Activated CD4-positive, alpha-beta T cell treated with anti-CD3 and anti-CD28 coated beads for 24 hours (primary cell): Measurements from ENCODE around the gene TK2.

Experiments used
- DNase-seq, 2 donors: peaks; one replicate each; pipeline ENCODE4 v3.0.0-alpha.2; 2020; ENCODE audit warnings: low read depth in 2 of 2

Gene TK2

DNA sequence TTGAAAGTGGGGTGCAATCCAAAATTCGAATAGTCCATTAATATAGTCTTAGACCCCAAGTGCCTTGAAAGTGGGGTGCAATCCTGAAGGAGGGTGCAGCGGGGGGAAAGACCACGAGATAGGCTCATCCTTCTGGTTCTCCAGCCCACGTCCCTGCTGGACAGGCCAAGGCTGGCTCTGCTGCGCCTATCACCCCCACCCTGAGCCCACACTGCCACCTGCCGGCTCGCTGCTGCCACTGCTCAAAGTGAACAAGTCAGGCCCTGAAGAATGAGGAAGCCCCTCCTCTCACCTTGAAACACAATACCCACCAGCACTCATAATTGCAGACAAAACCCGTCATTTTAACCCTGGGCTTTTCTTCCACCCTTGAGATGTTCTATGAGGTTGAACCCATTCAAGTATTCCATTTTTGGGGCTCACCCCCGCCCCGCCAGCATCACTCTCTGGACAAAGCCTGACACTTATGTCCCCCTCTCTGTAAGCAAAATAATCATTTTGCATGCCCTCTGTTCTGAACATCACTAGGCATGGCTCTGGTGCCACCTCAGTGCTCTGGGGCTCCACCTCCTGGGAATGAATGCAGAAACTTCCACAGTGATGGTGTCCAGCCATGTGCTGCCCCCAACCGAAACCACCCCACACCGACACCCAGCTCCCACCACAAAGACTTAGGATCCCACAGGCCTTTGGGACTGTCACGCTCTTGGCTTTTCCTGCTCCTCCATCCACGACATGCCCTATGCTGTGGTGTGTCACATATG lies 66.1 kb downstream of the TK2 start:
- DNase-seq: peak; percentile 66

DNA sequence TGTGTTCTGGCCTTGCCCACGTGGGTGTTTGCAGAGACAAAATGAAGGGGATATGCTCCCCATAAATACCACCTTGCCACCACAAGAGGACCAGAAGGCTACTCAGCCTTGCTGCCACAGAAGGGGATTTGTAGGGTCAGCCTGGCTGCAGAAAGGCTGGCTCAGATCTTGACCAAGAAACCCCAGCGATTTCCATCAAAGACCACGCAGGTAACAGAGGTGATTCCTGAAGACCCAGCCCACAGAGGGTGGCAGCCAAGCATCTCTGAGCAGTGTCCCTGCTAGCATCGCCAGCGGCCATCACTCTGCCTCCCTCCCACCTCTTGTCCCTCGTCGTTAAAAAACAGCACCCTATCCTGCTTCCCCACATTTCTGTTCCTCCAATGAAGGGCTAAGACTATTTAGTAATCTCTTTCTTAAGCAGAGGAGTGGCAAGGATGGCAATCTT lies 68.0 kb downstream of the TK2 start:
- no peak for DNase-seq

DNA sequence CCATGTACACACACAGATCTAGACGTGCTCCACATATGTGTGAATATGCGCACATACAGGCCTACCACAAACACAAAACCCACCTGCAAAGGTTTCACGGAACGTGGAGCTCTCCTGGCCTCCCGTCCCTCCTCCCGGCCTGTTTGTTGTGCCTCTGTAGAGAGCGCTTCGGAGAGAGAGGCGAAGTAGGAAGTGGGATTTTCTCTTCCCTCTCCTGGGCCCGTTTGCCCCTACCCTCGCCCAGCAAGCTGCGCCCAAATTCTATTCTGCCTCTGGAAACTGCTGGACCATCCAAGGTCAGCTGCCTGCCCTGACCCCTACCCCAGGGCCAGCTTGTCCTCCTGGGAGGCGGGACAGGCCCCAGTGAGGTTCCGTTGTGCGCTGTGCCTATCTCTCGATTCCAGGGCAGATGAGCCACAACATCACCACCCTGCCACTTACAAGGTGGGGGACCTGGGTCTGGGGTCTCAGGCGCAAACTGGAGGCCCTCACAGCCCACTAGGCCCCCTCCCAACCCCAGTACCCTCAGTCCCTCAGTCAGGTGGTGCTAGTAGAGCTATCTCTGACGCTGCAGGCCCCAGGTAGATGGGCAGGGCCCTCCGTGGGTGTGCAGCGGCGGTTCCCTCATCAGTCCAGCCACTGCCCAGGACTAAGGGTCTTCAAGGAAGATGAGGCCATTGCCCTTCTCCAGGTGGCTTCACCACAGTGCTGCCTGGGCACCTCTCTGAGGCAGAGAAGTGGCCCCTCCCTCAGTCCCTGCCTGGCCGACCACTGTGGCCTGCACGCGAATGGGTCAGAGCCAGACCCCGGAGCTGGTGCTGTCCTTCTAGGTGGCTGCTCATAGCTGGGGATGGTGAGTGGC lies 68.6 kb downstream of the TK2 start:
- DNase-seq: no peak

DNA sequence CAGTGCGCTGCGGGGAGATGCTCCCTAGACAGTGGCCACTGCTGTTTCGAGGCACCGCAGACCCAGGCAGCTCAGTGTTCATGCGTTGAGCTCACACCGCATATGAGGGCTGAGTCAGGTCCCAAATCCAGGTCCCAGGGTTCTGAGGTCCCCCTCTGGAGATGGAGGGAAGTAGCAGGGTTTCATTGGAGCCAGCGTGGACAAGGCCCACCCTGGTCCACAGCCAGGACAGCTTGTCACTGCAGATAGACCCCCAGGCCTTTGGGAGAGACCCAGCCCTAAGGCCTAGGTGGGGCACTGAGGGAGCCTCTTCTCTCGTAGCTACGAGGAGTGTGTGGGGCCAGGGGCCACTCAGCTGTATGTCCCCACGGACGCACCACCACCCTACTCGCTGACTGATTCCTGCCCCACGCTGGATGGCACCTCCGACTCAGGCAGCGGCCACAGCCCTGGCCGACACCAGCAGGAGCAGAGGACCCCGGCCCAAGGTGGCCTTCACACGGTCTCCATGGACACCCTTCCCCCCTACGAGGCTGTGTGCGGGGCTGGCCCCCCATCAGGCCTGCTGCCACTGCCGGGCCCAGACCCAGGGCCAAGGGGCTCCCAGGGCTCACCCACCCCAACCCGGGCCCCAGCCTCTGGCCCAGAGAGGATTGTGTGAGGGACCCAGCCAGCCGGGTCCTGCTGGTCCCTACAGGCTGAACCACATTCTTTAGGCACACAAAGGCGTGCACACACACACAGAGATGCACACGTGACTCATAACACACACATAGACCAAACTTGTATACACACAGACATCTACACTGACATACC lies 69.4 kb downstream of the TK2 start:
- DNase-seq: no peak

DNA sequence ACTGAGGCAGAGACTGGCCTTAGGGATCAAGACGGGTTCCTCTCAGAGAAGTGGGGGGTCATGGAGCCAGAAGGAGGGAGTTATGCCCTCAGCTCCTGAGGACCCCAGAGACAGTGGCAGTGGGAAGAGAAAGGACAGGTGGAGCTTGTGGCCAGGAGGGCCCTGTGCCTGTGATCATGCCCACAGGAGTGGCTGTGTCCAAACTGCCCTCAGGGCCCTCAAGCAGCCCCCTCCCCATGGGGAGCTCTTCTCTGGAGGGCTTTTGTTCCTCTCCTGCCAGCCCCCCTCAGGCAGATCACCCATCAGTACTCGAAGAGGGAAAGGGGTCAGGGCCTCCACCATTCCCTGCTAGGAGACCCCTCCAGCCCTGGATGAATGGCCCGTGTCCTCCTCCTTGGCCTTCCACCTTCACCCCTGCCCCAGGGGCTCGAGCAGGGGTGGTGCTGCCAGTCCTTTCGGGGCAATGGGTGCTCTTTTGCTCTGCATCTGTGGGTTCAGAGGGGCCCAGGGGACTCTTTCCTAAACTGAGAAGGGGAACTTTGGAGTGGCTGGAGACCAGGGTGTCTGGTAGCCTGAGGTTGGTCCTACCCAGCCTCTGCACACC lies 70.2 kb downstream of the TK2 start:
- DNase-seq: no peak

DNA sequence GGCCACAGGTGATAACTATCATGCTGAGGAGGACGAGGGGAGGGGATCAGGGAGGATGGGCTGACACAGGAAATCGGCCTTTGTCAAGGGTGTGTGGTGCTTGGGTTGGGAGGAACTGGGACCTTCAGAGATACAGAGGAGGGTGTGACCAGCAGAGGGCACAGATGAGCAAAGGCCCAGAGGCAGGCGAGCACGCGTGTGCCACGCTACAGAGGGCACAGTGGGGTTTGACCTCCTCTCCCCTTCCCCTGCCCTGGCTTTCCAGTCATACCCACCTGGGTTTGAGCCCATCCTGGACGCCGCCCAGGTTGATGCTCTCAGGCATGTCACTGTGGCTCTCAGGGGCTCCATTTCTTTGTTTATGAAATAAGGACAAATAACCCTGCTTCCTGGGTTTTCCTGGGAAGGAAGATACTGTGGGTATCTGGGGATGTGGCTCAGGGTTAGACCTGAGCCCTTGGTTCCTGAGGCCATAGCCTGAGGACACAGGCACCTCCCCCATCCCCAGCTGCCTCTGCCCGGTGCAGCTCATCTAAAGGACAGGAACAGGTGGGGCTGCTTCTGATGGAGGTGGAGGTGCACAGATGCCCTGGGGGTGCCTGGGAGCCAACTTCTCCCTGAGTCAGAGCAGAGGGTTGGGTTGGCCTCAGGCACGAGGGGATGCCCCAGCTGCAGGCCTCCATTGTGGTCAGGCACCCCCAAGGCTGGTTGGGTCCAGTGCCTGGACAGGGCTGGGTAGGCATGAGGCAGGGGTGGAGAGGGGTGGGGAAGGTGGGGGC lies 71.0 kb downstream of the TK2 start:
- DNase-seq: peak; percentile 74 to 83

DNA sequence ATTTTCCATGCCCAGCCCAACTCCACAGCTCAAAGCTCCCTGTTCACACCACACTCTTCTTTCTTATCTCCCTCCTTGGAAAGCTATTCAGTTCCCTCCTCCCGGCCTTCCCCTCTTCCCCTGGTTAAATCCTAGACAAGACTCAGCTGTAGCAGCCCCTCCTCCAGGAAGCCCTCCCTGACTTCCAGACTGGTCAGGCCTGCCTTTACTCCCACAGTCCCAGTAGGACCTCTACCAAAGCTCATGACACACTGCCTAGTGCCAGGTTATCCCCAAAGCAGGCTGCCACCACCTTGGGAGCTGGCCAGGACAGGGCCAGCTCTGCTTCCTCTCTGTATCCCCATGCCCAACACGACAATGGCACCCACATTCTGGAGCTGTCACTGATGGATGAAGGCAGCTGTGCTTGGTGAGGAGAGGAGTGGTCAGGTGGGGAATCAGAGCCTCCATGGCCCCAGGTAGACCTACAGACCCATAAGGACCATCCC lies 72.8 kb downstream of the TK2 start:
- no peak for DNase-seq

DNA sequence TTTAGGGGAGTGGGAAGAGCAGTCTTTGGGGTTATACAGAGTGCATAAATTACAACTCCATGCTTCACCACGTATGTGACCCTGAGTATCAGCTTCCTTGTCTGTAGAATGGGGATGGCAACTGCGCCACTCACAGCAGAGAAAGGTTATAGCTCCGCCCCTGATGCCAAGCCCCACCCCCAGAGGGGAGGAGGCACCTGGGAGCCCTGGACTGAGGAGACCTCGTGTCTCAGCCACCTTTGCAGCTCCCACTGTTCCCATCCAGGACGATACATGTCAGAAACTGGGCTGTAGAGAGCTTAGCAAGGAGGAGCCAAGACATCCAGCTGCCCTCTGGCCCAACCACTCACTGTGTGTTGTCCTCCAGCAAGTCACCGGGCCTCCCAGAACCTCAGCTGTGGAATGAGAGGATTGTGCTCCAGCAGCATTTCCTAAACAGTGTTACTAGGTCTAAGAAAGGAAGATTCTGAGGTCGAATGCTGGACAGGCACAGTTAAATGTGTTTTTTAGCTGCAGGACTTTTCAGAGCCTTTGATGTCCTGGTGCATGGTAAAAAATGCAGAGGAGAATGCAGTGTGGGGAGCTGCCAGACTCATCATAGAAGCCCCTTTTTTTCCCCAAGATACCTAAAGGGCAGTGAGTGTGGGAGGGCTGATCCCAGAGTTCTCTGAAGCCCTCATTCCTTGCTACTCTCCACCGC lies 73.4 kb downstream of the TK2 start:
- DNase-seq: peak; percentile 35 to 38

DNA sequence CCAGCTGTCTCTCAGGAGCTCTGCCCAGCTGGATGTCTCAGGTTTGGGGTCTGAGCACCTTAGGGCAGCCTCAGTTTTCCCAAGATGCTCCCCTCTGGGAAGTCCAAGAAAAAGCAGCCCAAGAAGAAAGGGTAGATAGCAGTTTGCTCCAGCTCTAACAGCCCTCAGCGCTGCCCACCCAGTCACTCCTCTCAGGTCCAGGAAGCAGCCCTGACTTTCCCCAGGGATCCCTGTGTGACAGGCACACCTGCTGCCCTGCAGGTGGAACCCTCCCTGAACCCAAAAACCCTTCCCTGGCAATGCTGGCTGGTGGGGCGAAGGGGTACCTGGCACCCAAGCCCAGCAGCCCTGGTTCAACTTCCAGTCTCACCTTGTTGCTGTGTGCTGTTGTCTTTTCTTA lies 74.7 kb downstream of the TK2 start:
- DNase-seq: no peak

DNA sequence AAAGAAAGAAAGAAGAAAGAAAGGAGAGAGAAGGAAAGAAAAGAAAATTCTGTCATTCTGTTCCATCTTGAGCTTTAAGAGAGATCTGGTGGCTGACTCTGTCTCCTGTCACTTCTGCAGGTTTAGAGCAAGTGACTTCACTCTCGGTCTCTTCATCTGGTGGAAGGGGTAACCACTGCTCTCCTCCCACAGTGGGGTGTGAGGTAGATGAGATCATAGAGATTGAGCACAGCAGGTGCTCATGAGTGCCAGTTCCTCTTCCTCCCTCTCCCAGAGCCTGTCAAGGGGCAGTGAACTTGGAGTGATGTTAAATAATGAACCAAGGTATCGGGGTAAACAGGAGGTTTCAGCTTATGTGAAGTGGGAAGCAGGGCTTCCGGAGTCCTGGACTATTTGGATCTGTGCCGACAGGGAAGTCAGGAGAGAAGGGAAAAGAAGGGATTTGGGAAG lies 75.1 kb downstream of the TK2 start:
- DNase-seq: peak in 1 of 2 donors; percentile 26

DNA sequence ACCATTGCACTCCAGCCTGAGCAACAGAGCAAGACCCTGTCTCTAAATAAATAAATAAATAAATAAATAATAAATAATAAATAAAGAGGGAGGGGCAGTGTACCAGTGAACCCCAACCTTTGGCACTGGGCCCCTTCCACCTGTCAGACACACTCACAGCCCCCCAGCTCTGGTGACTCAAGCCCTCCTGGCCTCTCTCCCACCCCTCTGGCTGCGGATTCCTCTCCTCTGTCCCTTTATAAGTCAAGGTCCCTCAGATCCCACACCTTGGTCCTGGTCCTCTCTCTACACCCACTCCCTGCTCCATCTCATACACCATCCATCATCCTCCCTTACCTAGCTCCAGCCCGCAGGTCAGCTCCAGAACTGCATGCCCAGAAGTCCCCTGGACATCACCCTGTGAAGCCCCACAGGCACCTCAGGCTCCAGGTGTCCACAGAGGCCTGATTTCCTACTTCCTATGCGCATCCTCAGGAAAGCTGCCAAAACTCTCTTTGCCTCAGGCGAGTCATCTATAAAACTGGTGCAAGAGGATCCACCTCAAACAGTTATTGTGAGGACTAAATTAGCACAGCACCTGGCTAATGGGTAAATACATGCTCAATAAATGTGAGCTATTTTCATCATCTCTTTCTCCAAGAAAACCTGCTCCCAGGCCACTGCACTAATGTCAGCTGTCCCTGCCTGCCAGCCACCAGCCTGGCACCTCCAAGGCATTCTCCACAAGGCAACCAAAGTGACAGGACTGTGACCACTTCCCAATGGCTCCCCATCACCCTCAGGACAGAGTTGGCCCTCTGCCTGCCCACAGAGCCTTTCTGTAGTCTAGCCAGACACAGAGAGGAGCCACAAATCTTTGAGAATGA lies 76.0 kb downstream of the TK2 start:
- no peak for DNase-seq

DNA sequence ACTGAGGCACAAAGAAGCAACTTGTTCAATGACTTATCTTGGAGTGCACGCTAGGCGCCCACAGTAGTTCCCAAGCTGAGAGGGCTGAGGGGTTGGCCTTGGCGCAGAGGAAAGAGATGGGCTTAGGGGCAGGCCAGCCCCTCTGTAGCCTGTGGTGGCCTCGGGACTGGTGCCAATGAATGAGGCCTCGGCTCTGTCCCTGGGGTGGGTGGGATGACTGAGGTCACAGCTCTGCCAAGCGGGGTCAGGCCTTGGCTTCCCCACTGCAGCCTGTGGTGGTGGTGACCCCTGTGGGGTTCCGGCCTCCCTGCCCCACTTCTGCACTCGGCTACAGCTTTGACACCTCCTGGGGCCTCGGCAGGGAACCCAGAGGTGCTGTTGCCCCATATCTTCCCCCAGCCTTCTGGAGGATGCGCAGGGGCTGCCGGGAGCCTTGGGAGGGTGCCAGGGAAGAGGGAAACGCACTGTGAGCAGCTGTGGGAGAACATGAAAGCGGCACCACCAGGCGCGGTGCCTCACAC lies 76.8 kb downstream of the TK2 start:
- no peak for DNase-seq

DNA sequence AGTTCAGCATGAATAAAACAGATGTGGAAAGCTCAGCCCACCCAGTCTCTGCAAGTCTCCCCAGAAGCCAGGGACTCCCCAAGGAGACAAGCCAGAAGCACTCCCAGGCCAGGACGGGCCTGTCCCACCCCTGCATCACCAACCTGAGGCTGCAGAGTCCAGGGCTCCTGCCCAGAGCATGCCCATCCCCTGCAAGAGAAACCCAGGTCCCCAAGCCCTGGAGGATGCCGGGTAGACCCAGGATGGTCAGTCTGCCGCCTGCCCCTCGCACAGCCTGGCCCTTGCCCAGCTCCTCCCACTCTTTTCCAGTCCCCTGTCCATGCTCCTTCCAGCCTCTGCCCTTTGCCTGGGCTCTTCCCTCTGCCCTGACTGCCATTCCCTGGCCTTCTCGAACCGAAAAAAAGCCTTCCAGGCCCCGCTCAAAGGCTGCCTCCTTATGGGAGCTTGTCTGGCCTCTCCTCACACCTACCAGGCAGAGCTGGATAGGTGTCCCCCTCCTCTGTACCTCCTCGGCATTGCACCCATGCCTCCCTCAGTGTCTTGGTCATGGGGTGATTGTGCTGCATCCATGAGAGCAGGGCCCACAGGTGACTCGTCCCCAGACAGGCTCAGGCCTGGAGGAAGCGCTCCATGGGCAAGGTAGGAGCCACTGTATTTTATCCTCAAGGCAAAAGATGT lies 78.1 kb downstream of the TK2 start:
- DNase-seq: no peak

DNA sequence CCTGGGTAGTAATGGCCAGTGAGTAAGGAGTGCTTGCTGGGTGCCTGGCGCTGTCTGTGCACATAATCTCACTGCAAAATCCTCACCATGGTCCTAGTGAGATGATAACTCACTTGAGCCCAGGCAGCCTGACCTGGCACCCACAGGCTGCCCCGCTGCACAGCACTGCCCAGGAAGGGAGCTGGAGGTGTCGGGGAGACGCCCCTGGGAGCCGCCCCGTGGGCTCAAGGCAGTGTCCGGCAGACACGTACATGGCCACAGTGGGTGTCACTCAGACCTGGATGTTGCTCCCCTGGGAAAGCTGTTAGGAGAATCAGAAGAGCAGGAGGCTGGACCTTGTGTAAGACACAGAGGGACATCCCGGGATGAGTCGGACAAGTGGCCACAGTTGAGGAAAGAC lies 78.7 kb downstream of the TK2 start:
- no peak for DNase-seq

DNA sequence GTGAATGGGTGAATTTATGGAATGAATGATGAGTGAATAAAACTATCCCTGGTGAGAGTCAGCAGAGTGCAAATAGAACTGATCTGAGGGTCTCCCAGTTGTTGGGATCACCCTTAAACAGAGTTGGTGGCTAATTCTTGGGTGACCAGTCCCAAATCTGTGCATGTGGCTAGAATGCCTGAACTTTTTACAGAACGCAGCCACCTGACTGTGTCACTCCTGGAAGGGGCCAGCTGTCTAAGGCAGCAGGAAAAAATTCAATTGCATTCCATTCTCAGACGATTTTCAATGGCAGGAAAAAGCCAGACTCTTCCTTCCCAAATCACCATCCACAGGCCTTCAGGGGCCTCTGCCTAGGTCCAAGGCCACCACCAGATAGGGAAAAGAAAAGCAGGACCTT lies 79.4 kb downstream of the TK2 start:
- no peak for DNase-seq

DNA sequence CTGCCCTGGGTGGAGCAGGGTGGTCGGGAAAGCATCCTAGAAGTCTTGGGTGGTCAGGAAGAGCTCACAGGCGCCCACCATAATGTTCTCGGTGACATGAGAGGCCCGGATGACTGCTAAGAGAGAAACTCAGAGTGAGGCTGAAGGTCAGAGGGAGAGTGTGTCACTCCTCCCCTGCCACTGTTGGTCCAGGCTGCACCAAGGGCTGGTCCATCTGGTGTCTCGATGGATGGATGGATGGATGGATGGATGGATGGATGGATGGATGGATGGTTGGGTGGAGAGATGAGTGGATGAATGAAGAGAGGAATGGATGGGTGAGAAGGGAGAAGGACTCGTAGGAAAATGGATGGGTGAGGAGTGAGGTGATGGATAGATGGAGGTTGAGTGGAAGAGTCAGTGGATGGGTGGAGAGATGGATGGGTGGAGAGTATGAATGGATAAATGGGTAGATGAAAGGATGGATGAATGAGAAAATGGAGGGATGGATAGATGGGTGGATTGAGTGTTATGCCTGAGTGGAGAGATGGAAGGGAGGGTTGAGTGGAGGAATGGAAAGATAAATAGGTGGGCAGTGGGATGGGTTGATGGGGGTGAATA lies 79.9 kb downstream of the TK2 start:
- DNase-seq: no peak

DNA sequence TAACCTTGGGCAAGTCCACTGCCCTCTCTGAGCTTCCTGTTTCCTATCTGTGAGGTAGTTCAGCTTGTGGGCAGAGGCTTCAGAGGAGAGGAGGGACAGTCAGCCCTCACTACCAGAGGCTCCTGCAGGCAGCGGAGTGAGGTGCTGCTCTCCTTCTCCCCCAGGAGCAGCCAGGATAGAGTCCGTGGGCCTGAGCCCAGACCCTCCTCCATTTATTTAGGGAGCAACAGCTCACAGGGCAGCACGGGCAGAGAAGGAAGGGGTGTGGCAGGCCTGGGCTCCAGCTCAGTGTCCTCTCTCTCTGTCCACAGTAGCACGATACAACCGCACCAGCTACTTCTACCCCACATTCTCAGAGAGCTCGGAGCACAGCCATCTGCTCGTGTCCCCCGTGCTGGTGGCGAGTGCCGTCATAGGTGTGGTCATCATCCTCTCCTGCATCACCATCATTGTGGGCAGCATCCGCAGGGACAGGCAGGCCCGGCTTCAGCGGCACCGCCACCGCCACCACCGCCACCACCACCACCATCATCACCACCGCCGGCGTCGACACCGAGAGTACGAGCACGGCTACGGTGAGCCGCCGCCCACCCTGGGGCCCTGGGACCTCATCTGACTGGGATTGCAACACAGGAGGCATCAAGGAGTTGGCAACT lies 80.5 kb downstream of the TK2 start:
- DNase-seq: no peak
